ENCODE measurements around the gene ATF7.

ATF7 gene

GRCh38 chr12:53514628-53515290, 111.4 kb downstream of the ATF7 start:
- H3K4me1 Mint-ChIP-seq (ENCODE audit: low read depth in 2 of 2) = no peaks in the 10 kb centered on the region
- ATAC-seq (replicated peaks) = no peak
- H3K4me3 Mint-ChIP-seq = no peak overlapping the region
- no peak overlapping the region for H3K27ac Mint-ChIP-seq
- peaks cover 25% of the 10 kb centered on the region for H3K36me3 Mint-ChIP-seq (ENCODE audit: insufficient read depth)
- H3K9me3 Mint-ChIP-seq = no peaks in the 10 kb centered on the region
- H3K27me3 Mint-ChIP-seq = no peaks in the 10 kb centered on the region
- no peak for DNase-seq

DNA sequence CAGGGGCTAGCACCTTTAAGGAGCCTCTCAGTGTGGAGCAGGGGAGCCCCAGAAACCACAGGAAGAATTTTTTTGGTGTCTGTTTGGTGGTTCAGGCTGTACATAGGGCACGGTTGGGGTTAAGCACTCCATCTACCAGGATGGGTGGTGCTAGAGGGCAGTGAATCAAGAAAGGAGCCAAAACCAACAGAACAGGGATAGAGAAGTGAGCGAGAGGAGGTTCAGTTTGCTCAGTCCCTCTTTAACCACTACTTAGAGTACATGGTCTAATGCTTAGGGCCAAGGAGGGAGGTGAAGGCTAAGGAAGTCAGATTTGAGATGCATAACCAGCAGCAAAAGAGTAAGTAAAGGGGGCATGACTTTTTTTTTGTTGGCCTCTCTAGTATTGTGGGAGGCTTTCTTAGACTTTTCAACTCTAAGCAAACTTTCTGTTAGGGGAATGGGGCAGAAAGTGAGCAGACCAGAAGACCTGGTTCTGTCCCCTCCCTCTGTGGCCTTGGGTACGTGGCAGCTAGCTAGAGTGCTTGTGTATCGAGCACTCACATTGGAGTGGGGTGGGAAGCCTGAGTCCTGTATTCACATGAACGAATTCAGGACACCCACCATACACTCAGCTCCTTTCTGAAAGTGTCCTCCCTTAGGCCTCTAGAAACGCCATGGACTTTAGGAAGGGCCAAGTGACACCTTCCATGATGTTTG, 112.3 kb downstream of the ATF7 start:
- no peak for DNase-seq
- H3K36me3 Mint-ChIP-seq (ENCODE audit: insufficient read depth) = peaks cover 18% of the 10 kb centered on the region
- H3K27me3 Mint-ChIP-seq = no peaks in the 10 kb centered on the region
- no peaks in the 10 kb centered on the region for H3K4me1 Mint-ChIP-seq (ENCODE audit: low read depth in 2 of 2)
- H3K9me3 Mint-ChIP-seq = no peaks in the 10 kb centered on the region
- H3K27ac Mint-ChIP-seq = peak overlapping the region in 1 of 2 donors; percentile 72
- H3K4me3 Mint-ChIP-seq = no peak overlapping the region
- ATAC-seq (replicated peaks) = no peak

GRCh38 chr12:53510181-53510812, 115.9 kb downstream of the ATF7 start:
- ATAC-seq (replicated peaks) (no peak), DNase-seq (no peak)
- no peak overlapping the region for H3K27ac Mint-ChIP-seq
- H3K27me3 Mint-ChIP-seq = no peaks in the 10 kb centered on the region
- no peaks in the 10 kb centered on the region for H3K9me3 Mint-ChIP-seq
- no peaks in the 10 kb centered on the region for H3K36me3 Mint-ChIP-seq (ENCODE audit: insufficient read depth)
- peaks cover 4 to 8% of the 10 kb centered on the region in 2 donors for H3K4me1 Mint-ChIP-seq (ENCODE audit: low read depth in 2 of 2)
- H3K4me3 Mint-ChIP-seq = no peak overlapping the region

DNA sequence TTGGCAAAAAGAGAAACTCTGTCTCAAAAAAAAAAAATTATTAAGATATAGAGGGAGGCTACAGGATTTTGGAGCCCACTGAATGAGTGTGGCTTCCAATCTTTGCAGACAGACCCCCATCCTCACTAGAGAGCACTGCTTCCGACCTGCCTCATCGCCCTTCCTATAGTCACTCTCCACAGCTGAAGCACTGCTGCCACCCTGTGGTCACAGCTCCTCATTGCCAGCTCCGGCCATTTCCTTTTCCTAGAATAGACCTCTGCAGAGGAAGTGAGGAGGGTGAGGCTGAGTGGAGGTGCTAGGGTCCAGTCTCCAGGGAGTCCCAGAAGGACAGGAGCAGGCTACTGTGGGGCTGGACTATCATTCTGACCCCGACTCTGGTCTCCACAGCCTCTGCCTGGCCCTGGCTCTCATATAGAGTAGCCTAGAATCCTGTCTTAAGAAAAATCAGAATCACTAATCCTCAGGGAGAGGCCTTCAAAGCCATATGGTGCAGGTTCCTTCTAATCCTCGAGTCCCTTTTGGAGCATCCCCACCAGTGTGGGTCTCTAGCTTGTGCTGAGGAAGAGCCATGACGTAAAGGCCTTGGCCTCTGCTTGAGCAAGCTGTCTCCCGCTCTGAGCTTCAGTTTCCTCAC, 117.5 kb downstream of the ATF7 start:
- H3K9me3 Mint-ChIP-seq = no peaks in the 10 kb centered on the region
- H3K4me3 Mint-ChIP-seq = no peak overlapping the region
- DNase-seq (peak; percentile 79 to 85 (median 81)), ATAC-seq (replicated peaks) (peak; percentile 99)
- H3K27me3 Mint-ChIP-seq = no peaks in the 10 kb centered on the region
- H3K4me1 Mint-ChIP-seq (ENCODE audit: low read depth in 2 of 2) = peaks cover 8 to 10% of the 10 kb centered on the region in 2 donors
- peaks cover 5% of the 10 kb centered on the region for H3K36me3 Mint-ChIP-seq (ENCODE audit: insufficient read depth)
- H3K27ac Mint-ChIP-seq = peak overlapping the region; percentile 61 to 81

GRCh38 chr12:53507603-53507885, 118.6 kb downstream of the ATF7 start:
- Mint-ChIP-seq H3K27ac (peak overlapping the region in 1 of 2 donors; percentile 53), H3K36me3 (ENCODE audit: insufficient read depth) (peaks cover 5% of the 10 kb centered on the region)
- no peak for DNase-seq

GRCh38 chr12:53506881-53507602, 119.1 kb downstream of the ATF7 start, which contains the start of gene NPFF:
Gene NPFF, minus strand, starts transcription at chr12:53507484. Its CDS starts 10 bp downstream, at chr12:53507474.
- H3K36me3 Mint-ChIP-seq (ENCODE audit: insufficient read depth) = peaks cover 5% of the 10 kb centered on the region

More at GRCh38 chr12:53507603-53507885, 118.6 kb downstream of the ATF7 start:
- Mint-ChIP-seq H3K27me3 (no peaks in the 10 kb centered on the region), H3K9me3 (no peaks in the 10 kb centered on the region), H3K4me3 (no peak overlapping the region), H3K4me1 (ENCODE audit: low read depth in 2 of 2) (peaks cover 8 to 11% of the 10 kb centered on the region in 2 donors)
- no peak for ATAC-seq (replicated peaks)

GRCh38 chr12:53506450-53506785, 119.8 kb downstream of the ATF7 start:
- Mint-ChIP-seq H3K9me3 (no peaks in the 10 kb centered on the region), H3K27me3 (no peaks in the 10 kb centered on the region), H3K4me1 (ENCODE audit: low read depth in 2 of 2) (peaks cover 15 to 19% of the 10 kb centered on the region in 2 donors), H3K36me3 (ENCODE audit: insufficient read depth) (peaks cover 6% of the 10 kb centered on the region), H3K4me3 (no peak overlapping the region), H3K27ac (no peak overlapping the region)
- no peak for ATAC-seq (replicated peaks)
- DNase-seq = no peak

More at GRCh38 chr12:53506881-53507602, 119.1 kb downstream of the ATF7 start, which contains the start of gene NPFF:
- Mint-ChIP-seq H3K4me1 (ENCODE audit: low read depth in 2 of 2) (peaks cover 10 to 13% of the 10 kb centered on the region in 2 donors), H3K9me3 (no peaks in the 10 kb centered on the region), H3K27ac (peak within 1 kb of the TSS in 1 of 2 donors; percentile 81), H3K27me3 (no peaks in the 10 kb centered on the region), H3K4me3 (no peak within 1 kb of the TSS)
- ATAC-seq (replicated peaks) = no peak
- no peak for DNase-seq

GRCh38 chr12:53505555-53506449, 120.4 kb downstream of the ATF7 start:
- Mint-ChIP-seq H3K9me3 (no peaks in the 10 kb centered on the region), H3K27me3 (no peaks in the 10 kb centered on the region), H3K27ac (no peak overlapping the region), H3K36me3 (ENCODE audit: insufficient read depth) (peaks cover 13% of the 10 kb centered on the region), H3K4me3 (no peak overlapping the region), H3K4me1 (ENCODE audit: low read depth in 2 of 2) (peaks cover 15 to 19% of the 10 kb centered on the region in 2 donors)
- ATAC-seq (replicated peaks) = no peak
- DNase-seq = no peak

DNA sequence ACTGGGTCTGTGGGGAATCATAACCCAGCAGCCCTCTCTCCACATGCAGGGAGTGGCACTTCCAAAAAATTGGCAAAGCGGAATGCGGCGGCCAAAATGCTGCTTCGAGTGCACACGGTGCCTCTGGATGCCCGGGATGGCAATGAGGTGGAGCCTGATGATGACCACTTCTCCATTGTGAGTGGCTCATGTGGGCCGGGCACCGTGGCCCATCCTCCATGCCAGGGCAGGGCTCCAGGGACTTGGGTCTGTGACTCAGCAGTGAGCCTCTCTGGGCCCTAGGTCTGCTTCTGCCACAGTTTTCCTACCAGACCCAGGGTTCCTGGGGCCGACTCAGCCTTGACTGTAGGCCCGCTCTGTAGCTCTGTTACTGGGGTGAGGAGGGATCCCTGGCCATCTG, 121.1 kb downstream of the ATF7 start:
- no peak overlapping the region for H3K27ac Mint-ChIP-seq
- peaks cover 18 to 22% of the 10 kb centered on the region in 2 donors for H3K4me1 Mint-ChIP-seq (ENCODE audit: low read depth in 2 of 2)
- DNase-seq (no peak), ATAC-seq (replicated peaks) (no peak)
- H3K36me3 Mint-ChIP-seq (ENCODE audit: insufficient read depth) = peaks cover 19% of the 10 kb centered on the region
- H3K4me3 Mint-ChIP-seq = no peak overlapping the region
- H3K27me3 Mint-ChIP-seq = no peaks in the 10 kb centered on the region
- H3K9me3 Mint-ChIP-seq = no peaks in the 10 kb centered on the region

DNA sequence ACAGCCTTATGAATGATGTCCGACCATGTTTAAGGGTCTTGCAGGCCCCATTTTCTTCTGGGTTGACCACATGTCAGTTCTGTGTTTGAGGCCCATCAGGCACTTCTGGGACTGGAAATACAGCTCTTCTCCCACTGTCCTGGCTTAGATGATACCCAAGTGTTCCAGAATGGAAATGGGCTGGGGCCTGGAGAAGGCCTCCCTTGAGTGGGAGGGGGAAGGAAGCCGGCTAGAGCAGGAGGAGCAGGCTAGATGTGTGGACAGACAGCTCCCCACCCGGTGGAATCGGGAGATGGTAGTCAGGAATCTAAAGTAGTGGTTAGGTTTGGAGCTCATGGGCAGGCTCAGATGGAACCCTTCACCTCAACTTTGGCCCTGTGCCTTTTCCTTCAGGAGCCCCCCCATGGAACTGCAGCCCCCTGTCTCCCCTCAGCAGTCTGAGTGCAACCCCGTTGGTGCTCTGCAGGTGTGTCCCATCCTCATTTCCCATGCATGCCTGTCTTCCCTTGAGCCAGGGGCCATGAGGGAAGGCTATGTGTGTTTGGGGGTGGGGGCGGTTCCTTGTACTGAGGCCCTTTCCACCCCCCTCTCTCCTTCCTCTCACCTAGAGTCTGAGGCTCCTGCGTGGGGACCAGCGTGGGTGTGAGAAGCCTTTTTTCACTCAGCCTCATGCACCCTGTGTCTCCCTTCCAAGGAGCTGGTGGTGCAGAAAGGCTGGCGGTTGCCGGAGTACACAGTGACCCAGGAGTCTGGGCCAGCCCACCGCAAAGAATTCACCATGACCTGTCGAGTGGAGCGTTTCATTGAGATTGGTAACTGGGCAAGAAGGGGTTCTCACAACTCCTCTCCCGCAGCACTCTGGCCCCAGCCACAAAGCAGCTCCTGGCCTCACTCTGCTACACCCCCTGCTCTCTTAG, 121.9 kb downstream of the ATF7 start:
- Mint-ChIP-seq H3K4me3 (no peak overlapping the region), H3K27ac (no peak overlapping the region), H3K27me3 (no peaks in the 10 kb centered on the region), H3K36me3 (ENCODE audit: insufficient read depth) (peaks cover 24% of the 10 kb centered on the region), H3K4me1 (ENCODE audit: low read depth in 2 of 2) (peaks cover 23 to 27% of the 10 kb centered on the region in 2 donors), H3K9me3 (no peaks in the 10 kb centered on the region)
- DNase-seq (no peak), ATAC-seq (replicated peaks) (no peak)

DNA sequence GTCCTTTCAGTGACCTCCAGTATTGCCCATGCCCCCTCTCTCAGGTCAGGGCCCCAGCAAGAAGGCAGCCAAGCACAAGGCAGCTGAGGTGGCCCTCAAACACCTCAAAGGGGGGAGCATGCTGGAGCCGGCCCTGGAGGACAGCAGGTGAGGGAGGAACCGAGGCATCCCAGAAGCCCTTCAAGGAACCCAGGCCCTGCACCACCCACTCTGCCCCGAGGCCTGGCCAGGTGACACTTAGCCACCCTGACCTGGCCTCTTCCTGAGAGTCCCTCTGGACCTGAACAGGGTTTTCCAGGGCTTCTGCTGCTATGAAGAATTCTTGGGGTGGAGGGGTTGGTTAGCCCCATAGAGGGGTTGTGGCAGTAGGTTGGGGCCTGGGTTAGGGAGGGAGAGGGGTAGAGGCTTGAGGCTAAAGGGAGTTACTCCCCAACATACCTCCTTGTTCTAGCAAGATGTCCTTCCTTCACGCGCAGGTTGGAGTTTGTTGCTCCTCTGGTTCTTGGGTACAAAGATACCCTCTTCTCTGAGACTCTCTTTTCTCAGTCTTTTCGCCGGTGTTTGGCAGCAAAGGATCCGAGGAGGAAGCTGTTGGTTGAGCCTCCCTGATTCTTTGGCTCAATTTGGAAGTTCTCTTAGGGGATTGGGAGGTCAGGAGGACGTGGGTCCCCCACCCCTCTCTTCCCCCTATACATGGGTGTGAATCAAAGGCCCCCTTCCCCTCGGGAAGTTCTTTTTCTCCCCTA, 123.0 kb downstream of the ATF7 start:
- Mint-ChIP-seq H3K36me3 (ENCODE audit: insufficient read depth) (peaks cover 35% of the 10 kb centered on the region), H3K27me3 (no peaks in the 10 kb centered on the region), H3K4me3 (peak overlapping the region in 1 of 2 donors; percentile 8), H3K9me3 (no peaks in the 10 kb centered on the region), H3K27ac (no peak overlapping the region), H3K4me1 (ENCODE audit: low read depth in 2 of 2) (peaks cover 30 to 32% of the 10 kb centered on the region in 2 donors)
- ATAC-seq (replicated peaks) (no peak), DNase-seq (no peak)
